HCT116 (cell line): ENCODE data around the gene CTXN1. TPM values are rescaled to one million over a fixed set of nuclear protein-coding genes. Genes with fewer than 3 reads are reported as not detected.

Experiments
- ATAC-seq: fragments of 200-7000 bp; cut with Tn5 transposase; 2 replicates; pipeline ENCODE4 v1.9.1; 2020; ENCODE audit warnings: mild to moderate bottlenecking, moderate library complexity
- BruUV-seq: library from RNA; stranded (reverse); fragments of 400-500 nt; replicated peaks from 2 replicates; lab custom pipeline; 2021; lab: Mats Ljungman, UMichigan
- CTCF ChIA-PET: fragments of 300-600 bp; sonication (Branson Sonifier 250); formaldehyde crosslinking; loops from one replicate; lab custom pipeline; 2021; ENCODE audit warnings: antibody characterized with exemption; lab: Charles Lee
- POLR2A ChIA-PET: fragments of 300-600, 350-600 bp; sonication (Branson Sonifier 250); formaldehyde crosslinking; loops from one replicate; lab custom pipeline; 2021; ENCODE audit warnings: antibody characterized with exemption; lab: Charles Lee
- RAD21 ChIA-PET, 2 experiments: fragments of 300-600 bp; sonication (Branson Sonifier 250); formaldehyde crosslinking; loops; one replicate each; lab custom pipeline; 2023; ENCODE audit warnings: low total read pairs in 2 of 2; ENCODE audit not compliant: uncharacterized antibody in 2 of 2, unreplicated experiment in 2 of 2, low non-redundant PET in 1 of 2; lab: Charles Lee
- DNase-seq: peaks from one replicate; pipeline ENCODE4 v3.0.0-alpha.2; 2010; ENCODE audit warnings: low read depth, low spot score
- H2AFZ ChIP-seq: fragments of 200-600 bp; shearing (Covaris generic), sonication (generic); 2 replicates; pipeline ENCODE4 v1.6.1; 2017; ENCODE audit warnings: low read depth, mixed run types, mixed read lengths, antibody characterized with exemption, low read length; ENCODE audit not compliant: poor library complexity, severe bottlenecking
- H3K27ac ChIP-seq: 2 replicates; pipeline ENCODE4 v1.5.1; 2012; ENCODE audit warnings: low read depth, low read length
- H3K27me3 ChIP-seq: fragments of 200-600 bp; sonication (generic); 2 replicates; pipeline ENCODE4 v1.6.1; 2016; ENCODE audit warnings: mixed run types, low read length, mixed read lengths; ENCODE audit not compliant: insufficient read depth
- H3K36me3 ChIP-seq, 2 experiments: fragments of 200-500 bp in 1 of 2; fragments of 200-600 bp in 1 of 2; sonication (Bioruptor generic) in 1 of 2; sonication (generic) in 1 of 2; 2 replicates each; pipeline versions ENCODE4 v1.5.1 to v1.6.1; 2014 to 2016; ENCODE audit warnings: low read length in 2 of 2, inconsistent platforms in 1 of 2, mixed read lengths in 1 of 2, mixed run types in 1 of 2; ENCODE audit not compliant: insufficient read depth in 2 of 2, control insufficient read depth in 1 of 2
- H3K4me1 ChIP-seq, 2 experiments: fragments of 200-600 bp in 1 of 2; sonication (generic) in 1 of 2; 2 replicates each; pipeline versions ENCODE4 v1.5.1 to v1.6.1; 2012 to 2017; ENCODE audit warnings: low read length in 2 of 2, inconsistent platforms in 1 of 2, mild to moderate bottlenecking in 1 of 2, mixed read lengths in 1 of 2, mixed run types in 1 of 2, moderate library complexity in 1 of 2; ENCODE audit not compliant: insufficient read depth in 2 of 2, control insufficient read depth in 1 of 2
- H3K4me2 ChIP-seq: fragments of 200-600 bp; sonication (generic); 2 replicates; pipeline ENCODE4 v1.6.1; 2017; ENCODE audit warnings: mixed run types, low read length, mixed read lengths
- H3K4me3 ChIP-seq, 2 experiments: fragments of 200-600 bp in 1 of 2; sonication (generic) in 1 of 2; replicated peaks in 1 of 2; 2 replicates each; pipeline ENCODE4 v1.5.1; 2011 to 2016; ENCODE audit warnings: low read length in 2 of 2, control low read depth in 1 of 2, low read depth in 1 of 2, mild to moderate bottlenecking in 1 of 2, mixed read lengths in 1 of 2, mixed run types in 1 of 2
- H3K79me2 ChIP-seq: fragments of 200-600 bp; sonication (generic); 2 replicates; pipeline ENCODE4 v1.6.1; 2017; ENCODE audit warnings: mild to moderate bottlenecking, mixed run types, low read length, moderate library complexity, mixed read lengths; ENCODE audit not compliant: insufficient read depth
- H3K9ac ChIP-seq: fragments of 200-600 bp; sonication (generic); 2 replicates; pipeline ENCODE4 v1.6.1; 2016; ENCODE audit warnings: low read length, mixed read lengths
- H3K9me2 ChIP-seq: fragments of 200-600 bp; sonication (generic), shearing (Covaris generic); 2 replicates; pipeline ENCODE4 v1.6.1; 2017; ENCODE audit warnings: mixed run types, mild to moderate bottlenecking, moderate library complexity; ENCODE audit not compliant: insufficient read depth
- H3K9me3 ChIP-seq, 2 experiments: fragments of 200-500 bp in 1 of 2; fragments of 200-600 bp in 1 of 2; sonication (Bioruptor generic) in 1 of 2; sonication (generic) in 1 of 2; 2 replicates each; pipeline ENCODE4 v1.6.1; 2014 to 2017; ENCODE audit warnings: low read length in 2 of 2, mixed read lengths in 2 of 2, inconsistent platforms in 1 of 2, low read depth in 1 of 2, mild to moderate bottlenecking in 1 of 2, mixed run types in 1 of 2, moderate library complexity in 1 of 2; ENCODE audit not compliant: control insufficient read depth in 1 of 2, insufficient read depth in 1 of 2
- H4K20me1 ChIP-seq: fragments of 200-600 bp; sonication (generic), shearing (Covaris generic); 2 replicates; pipeline ENCODE4 v1.6.1; 2017; ENCODE audit warnings: mixed run types, mild to moderate bottlenecking, moderate library complexity; ENCODE audit not compliant: insufficient read depth
- ELF1 ChIP-seq: IDR thresholded peaks from 2 replicates; pipeline ENCODE4 v1.6.1; 2012; ENCODE audit warnings: low read depth, borderline replicate concordance
- EZH2phosphoT487 ChIP-seq: fragments of 200-600 bp; IDR thresholded peaks from 2 replicates; pipeline ENCODE4 v1.6.1; 2018; ENCODE audit warnings: antibody characterized with exemption, borderline replicate concordance
- JUND ChIP-seq: IDR thresholded peaks from 2 replicates; pipeline ENCODE4 v1.6.1; 2012
- REST ChIP-seq: IDR thresholded peaks from 2 replicates; pipeline ENCODE4 v1.6.1; 2012; ENCODE audit warnings: low read depth
- SIN3A ChIP-seq: IDR thresholded peaks from 2 replicates; pipeline ENCODE4 v1.6.1; 2012; ENCODE audit warnings: low read depth
- SP1 ChIP-seq: IDR thresholded peaks from 2 replicates; pipeline ENCODE4 v1.6.1; 2012; ENCODE audit warnings: low read depth
- SRF ChIP-seq: IDR thresholded peaks from 2 replicates; pipeline ENCODE4 v1.6.1; 2012; ENCODE audit warnings: low read depth
- TCF7L2 ChIP-seq: IDR thresholded peaks from 2 replicates; pipeline ENCODE4 v1.7.0; 2011; ENCODE audit warnings: borderline replicate concordance, inconsistent platforms; ENCODE audit not compliant: insufficient read depth, insufficient read length; ENCODE audit errors: extremely low read depth
- YY1 ChIP-seq: IDR thresholded peaks from 2 replicates; pipeline ENCODE4 v1.6.1; 2011; ENCODE audit warnings: low read length, low read depth, moderate library complexity, mild to moderate bottlenecking; ENCODE audit not compliant: insufficient replicate concordance; ENCODE audit errors: extremely low read depth
- ZFX ChIP-seq: fragments of 450-650 bp; IDR thresholded peaks from 2 replicates; pipeline ENCODE4 v1.6.1; 2017
- intact Hi-C: fragments of 100-400 bp; cut with micrococcal nuclease; formaldehyde crosslinking; loops from 2 replicates; pipeline ENCODE4 v1.10.0; 2022
- total RNA-seq: library from RNA; stranded (reverse); gene quantifications from one replicate; pipeline ENCODE4 v1.2.1, GENCODE V29; 2021; ENCODE audit not compliant: unreplicated experiment

The CTXN1 gene
- total RNA-seq, 1 experiment from 2014 or later: 56.0 TPM

- no peak for TF ChIP-seq REST
Observed at GRCh38 chr19:7969555-7969939, 43.6 kb upstream of the CTXN1 start (continued).

- ChIA-PET POLR2A (no interaction called here), RAD21 (no interaction called here), CTCF (no interaction called here)
- H3K9me2 ChIP-seq: no peaks in the 10 kb centered on the region
- no peak overlapping the region for H3K27ac ChIP-seq
- intact Hi-C loops: no loop called here
- TF ChIP-seq EZH2phosphoT487: no peak
- no peak for TF ChIP-seq TCF7L2
- no peak for TF ChIP-seq SP1
- no peak for TF ChIP-seq SIN3A
- no peak for TF ChIP-seq ZFX
- TF ChIP-seq YY1: no peak
- no peak for TF ChIP-seq ELF1
- TF ChIP-seq JUND: no peak
- TF ChIP-seq SRF: no peak
- ATAC-seq: no peak
- H3K4me2 ChIP-seq: no peak overlapping the region
- peaks cover 22% of the 10 kb centered on the region; the same call in 1 of the 2 replicates for H3K79me2 ChIP-seq
- peaks cover 57 to 63% of the 10 kb centered on the region in 2 experiments; a peak in 3 of 4 replicates for H3K36me3 ChIP-seq
- no peak overlapping the region for H3K9ac ChIP-seq
- no peak overlapping the region for H2AFZ ChIP-seq
- BruUV-seq: no TSS peak
- H3K4me3 ChIP-seq: no peak overlapping the region
- H3K27me3 ChIP-seq: no peaks in the 10 kb centered on the region
- H3K9me3 ChIP-seq: no peaks in the 10 kb centered on the region
- H3K4me1 ChIP-seq: no peaks in the 10 kb centered on the region
- no peaks in the 10 kb centered on the region for H4K20me1 ChIP-seq
- DNase-seq: no peak
Observed at GRCh38 chr19:7968796-7969554, 43.0 kb upstream of the CTXN1 start.
